Prostate gland (tissue), 2 donors: ENCODE results near the gene TEX54.

ENCODE experiments used
- CTCF ChIP-seq, 4 experiments: fragments of 200-600 bp in 2 of 4; fragments of 450-650 bp in 2 of 4; sonication (generic) in 2 of 4; IDR thresholded peaks; 1 replicate in 3 of 4; 2 replicates in 1 of 4; pipeline ENCODE4 v1.5.1; 2016 to 2019; ENCODE audit warnings: antibody characterized with exemption in 4 of 4, mild to moderate bottlenecking in 2 of 4, moderate library complexity in 2 of 4
- POLR2A ChIP-seq: fragments of 450-650 bp; IDR thresholded peaks from one replicate; pipeline ENCODE4 v1.6.1; 2016; ENCODE audit warnings: antibody characterized with exemption, mild to moderate bottlenecking
- POLR2AphosphoS5 ChIP-seq: sonication (generic); formaldehyde crosslinking; IDR thresholded peaks from one replicate; pipeline ENCODE4 v1.6.1; 2017; ENCODE audit warnings: antibody characterized with exemption

GRCh38 chr11:62842171-62842741 lies 9.6 kb upstream of the TEX54 start:
- TF ChIP-seq POLR2AphosphoS5 (no peak), CTCF (IDR thresholded peaks at IDR 0.05) (no peak), POLR2A (peak; percentile 23)
